NCI-H526 treated with DMSO at 0.1 percent for 48 hours (cell line): Measurements from ENCODE around the gene AMPD1.

Experiments
- DNase-seq: peaks from one replicate; lab custom pipeline; 2025; lab: John Stamatoyannopoulos, UW

AMPD1 gene

GRCh38 chr1:114696810-114697209, 1.5 kb upstream of the AMPD1 start:
- no peak for DNase-seq

GRCh38 chr1:114694540-114695310, 621 bp downstream of the AMPD1 start:
- DNase-seq = no peak

DNA sequence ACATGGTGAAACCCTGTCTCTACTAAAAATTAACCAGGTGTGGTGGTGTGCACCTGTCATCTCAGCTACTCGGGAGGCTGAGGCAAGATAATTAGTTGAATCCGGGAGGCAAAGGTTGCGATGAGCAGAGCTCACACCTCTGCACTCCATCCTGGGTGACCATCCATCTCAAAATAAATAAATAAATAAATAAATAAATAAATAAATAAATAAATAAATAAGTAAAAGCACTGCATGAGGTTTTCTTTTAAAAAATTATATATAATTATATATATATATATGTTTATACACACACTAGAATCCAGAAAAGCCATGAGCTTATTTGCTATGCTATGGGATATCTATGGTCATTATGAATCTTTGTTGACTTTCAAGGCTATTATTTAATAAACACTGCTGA, 2.4 kb downstream of the AMPD1 start:
- DNase-seq = no peak

GRCh38 chr1:114691061-114691460, 4.3 kb downstream of the AMPD1 start:
- no peak for DNase-seq

- no peak for DNase-seq
Measured at GRCh38 chr1:114690148-114690547, 5.2 kb downstream of the AMPD1 start.

- no peak for DNase-seq
Measured at GRCh38 chr1:114688526-114688925, 6.8 kb downstream of the AMPD1 start.

DNA sequence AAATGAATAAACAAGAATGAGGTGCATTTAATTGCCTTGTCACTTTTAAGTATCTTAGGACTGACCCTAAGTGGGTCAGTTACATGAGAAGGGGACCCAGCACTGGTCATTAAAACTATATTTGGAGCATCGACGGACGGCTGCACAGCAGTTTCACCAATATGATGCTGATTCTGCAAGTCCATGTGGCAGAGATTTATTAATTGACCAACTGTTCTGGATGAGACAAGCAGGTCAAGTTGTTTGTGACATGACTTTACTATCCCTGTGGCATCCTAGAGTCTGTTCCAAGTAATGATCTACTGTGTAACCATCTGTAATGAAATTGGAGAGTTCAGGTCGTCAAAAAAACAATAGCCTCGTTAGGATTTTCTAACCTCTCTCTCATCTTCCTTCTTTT, 9.5 kb downstream of the AMPD1 start:
- no peak for DNase-seq

DNA sequence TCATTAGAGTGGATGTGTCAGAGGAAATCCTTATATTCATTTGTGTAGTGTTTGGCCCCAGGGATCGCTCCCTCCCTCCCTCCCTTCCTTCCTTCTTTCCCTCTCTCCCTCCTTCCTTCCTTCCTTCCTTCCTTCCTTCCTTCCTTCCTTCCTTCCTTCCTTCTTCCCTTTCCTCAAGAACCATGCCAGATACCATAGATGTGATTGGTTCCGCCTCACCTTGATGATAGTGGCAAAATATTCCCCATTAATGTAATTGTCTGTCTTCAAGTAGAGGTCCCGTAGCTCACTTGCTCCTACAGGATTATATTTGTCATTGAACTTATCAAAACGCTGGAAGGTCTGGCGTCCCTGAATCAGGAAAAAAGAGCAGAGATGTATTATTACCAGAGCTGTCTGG, 17.7 kb downstream of the AMPD1 start:
- DNase-seq = no peak

GRCh38 chr1:114676115-114676514, 19.2 kb downstream of the AMPD1 start:
- DNase-seq = no peak

- no peak for DNase-seq
Measured at GRCh38 chr1:114671939-114672275, 23.4 kb downstream of the AMPD1 start.

- DNase-seq = peak; percentile 14
Measured at GRCh38 chr1:114671011-114671938, 24.1 kb downstream of the AMPD1 start.

DNA sequence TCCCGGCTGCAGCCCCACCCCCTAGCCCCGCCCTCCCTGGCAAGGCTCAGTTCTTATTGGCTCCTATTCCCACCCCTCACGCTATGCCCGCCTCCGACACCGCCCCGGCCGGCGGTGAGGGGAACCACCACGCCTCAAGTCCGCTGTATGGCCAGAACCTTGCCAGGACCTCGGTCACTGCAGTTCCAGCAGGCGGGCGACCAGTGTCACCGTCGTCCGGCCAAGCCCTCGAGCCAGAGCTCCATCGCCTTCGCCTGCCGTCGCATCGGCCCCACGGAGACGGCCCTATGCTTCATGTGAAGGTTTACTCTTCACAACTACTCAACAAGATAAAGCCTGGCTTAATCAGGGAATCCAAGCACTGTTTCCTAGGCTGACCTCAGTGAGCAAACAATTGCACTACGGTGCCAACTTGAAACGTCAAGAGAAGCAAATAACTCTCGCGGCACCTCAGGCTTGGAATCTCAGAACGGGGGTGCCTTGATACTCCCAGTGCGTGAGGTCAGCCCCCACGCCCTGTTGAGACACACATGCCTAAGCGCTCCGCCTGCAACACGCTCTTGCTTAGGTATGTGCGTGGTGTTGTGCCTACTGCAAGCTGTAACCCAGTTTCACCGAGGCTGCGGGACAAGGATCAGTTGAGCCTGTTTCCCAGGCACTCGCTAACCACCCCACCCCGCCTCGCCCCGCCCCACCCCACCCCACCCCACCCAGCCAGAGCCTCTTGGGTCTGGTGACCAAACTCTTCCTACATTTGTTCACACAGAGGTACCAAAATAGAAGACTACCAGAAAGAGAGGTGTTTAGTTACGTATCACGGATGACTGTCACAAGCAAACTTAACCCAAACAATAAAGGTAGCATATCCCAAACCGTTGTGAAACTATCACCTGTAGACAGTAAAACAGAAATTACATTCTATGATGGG, 25.0 kb downstream of the AMPD1 start:
- peak; percentile 74 for DNase-seq

DNA sequence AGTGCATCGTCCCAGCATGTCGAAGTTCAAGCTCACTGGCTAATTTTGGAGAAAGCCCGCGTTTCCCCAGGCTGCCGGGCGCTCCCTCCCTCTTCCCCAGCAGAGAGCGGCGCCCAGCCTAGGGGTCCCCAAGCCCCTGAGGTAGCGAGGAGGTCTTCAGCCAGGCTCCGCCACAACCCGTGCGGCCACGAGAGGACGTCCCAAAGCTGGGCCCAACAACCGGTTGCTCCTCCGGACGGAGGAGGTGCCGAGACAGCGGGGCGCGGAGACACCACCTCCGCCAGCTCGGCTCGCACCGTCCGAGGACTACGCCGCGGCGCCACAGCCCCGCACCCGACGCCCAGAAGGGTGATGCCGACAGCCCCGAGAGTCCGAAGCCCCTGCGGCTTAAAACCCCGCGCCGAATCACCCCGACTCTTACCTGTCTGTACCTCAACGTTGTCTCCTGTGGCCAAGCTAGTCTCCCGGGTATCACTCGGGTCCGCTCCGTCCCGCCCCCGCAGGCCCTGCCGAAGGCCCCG, 25.7 kb downstream of the AMPD1 start, which contains the start of gene DENND2C:
Gene DENND2C (minus strand): TSS at position 488 of the 521 bp plus-strand sequence. CDS start 44,065 bp downstream, outside the sequence.
- DNase-seq = no peak

- DNase-seq = no peak
Measured at GRCh38 chr1:114668784-114669561, 26.4 kb downstream of the AMPD1 start.

- DNase-seq = no peak
Measured at GRCh38 chr1:114668373-114668772, 27.0 kb downstream of the AMPD1 start.

- DNase-seq = no peak
Measured at GRCh38 chr1:114666954-114667353, 28.4 kb downstream of the AMPD1 start.

GRCh38 chr1:114660238-114660637, 35.1 kb downstream of the AMPD1 start:
- no peak for DNase-seq

- DNase-seq = no peak
Measured at GRCh38 chr1:114651893-114652292, 43.5 kb downstream of the AMPD1 start.

GRCh38 chr1:114648503-114648902, 46.8 kb downstream of the AMPD1 start:
- DNase-seq = no peak

GRCh38 chr1:114641377-114641776, 54.0 kb downstream of the AMPD1 start:
- no peak for DNase-seq

DNA sequence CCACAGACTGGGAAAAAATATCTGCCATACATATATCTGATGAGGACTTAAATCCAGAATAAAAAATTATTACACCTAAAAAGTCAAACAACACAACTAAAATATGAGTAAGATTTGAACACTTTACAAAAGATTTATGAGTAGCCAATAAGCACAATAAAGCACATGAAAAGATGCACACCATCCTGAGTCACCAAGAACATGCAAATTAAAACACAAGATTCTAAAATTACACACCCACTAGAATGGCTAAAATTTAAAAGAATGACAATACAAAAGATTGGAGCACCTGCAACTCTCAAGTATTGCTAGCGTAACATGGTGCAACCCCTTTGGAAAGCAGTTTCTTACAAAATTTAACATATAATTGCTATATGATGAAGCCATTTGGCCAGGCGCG, 56.4 kb downstream of the AMPD1 start:
- no peak for DNase-seq
